GM21717 (cell line): ENCODE results near the gene EFCAB6.

Experiments
- ATAC-seq: cut with Tn5 transposase; IDR thresholded peaks from one replicate; pipeline ENCODE4 v1.9.1; 2021; ENCODE audit warnings: mild to moderate bottlenecking, moderate library complexity; ENCODE audit not compliant: unreplicated experiment

The EFCAB6 gene

DNA sequence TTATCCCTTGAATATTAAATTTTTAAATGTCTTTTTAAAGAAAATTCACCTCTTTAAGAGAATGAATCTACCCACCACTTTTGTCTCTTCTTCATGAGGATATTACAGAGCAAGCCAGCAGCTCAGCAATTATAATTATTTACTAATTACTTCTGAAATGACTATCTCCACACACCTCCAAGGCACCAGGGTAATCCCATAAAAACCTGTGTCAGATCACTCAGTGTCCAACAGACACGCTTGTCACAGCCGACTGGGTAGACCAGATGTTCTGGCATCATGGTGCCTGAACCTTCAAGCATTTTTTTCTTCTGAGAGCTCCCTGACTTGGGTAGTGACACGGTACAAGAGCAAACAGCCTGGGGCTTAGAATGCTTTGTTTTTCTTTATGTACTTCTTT is 61.4 kb downstream of the EFCAB6 start:
- ATAC-seq = no peak

DNA sequence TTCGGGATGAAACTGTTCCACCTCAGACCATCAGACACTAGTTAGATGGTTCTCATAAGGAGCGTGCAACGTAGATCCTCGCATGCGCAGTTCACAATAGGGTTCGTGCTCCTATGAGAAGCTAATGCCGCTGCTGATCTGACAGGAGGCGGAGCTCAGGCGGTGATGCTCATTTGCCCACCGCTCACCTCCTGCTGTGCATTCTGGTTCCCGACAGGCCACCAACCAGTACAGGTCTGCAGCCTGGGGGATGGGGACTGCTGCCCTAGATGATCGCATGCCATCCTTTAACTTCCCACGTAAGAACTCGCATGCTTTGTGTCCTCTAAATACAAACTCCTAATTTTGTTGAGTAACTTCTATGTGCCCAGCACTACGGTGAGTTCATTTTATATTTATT is 62.6 kb downstream of the EFCAB6 start:
- ATAC-seq = no peak

DNA sequence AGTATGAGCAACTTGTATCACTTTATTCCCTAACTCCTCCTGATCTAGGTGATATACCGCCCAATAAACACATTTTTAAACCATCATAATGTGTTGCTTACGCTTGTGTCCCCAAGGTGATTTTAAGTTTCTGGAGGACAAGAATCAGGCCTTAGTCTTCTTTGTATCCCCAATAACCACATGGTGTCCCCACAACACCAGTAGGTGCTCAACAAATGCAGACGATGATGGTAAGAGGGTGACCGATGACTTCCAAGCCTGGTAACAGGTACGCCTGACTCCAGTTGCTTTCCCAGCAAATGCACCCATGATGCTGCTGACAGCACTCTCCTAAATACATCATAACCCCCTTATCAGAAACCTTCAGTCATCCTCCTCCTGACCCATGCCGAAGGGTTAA is 64.2 kb downstream of the EFCAB6 start:
- no peak for ATAC-seq

DNA sequence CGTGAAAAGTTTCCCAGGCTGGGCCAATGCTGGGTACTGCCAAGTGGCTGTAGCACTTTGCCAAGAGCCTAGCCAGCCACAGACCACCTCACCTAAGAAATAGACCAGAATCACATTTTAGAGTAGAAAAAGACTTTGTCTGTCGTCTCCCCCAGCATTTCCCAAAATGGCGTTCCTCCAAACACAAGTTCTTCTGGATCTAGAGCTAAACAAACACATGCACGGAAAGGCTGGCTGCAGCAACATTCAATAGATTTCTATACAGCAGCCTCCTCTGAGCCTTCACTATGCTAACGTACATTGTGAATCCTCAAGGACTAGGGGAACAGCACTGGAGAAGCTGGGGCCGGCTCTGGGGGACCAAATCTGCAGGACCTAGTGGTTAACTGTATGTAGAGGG is 65.0 kb downstream of the EFCAB6 start:
- no peak for ATAC-seq

DNA sequence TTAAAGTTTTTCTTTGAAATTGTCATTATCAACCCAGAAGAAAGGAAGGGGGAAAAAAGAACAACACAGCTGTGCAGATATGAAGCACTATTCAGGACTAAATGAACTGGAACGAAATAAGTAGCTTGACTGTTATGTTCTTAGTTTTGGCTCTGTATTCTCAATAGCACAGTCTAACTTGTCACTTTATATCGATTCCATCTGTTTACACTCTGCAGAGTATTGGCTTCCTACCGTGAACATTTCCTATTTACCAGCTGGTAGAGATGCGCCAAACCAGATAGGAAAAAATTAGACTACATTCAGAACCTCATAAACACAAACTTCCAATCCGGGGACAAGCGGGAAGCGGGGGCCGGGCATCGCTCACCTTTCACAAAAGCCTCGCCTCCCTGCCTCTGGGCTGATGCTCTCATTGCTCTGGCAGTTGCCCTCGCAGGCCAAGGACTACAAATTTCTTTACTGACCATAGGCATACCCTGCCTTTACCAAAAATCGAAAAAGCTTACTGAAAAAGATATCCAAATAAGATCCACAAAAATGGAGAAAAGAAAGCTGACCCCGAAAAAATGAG is 66.2 kb downstream of the EFCAB6 start:
- no peak for ATAC-seq

DNA sequence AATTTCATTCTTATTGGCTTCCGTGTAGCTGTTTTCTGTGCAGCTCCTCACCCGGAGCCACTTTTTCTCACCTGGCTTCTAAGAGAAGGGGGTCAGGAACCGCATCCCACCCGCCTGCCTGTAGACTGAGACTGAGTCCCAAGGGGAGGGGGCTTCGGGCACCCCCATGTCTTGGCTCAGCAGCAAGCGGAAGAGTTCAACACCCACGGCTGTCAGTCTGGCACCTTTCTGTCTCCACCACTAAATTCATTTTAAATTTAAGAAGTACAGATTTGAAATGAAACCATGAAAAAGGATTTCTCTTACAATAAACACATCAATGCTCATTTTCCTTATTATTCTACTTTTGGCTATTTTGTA is 66.7 kb downstream of the EFCAB6 start:
- no peak for ATAC-seq

DNA sequence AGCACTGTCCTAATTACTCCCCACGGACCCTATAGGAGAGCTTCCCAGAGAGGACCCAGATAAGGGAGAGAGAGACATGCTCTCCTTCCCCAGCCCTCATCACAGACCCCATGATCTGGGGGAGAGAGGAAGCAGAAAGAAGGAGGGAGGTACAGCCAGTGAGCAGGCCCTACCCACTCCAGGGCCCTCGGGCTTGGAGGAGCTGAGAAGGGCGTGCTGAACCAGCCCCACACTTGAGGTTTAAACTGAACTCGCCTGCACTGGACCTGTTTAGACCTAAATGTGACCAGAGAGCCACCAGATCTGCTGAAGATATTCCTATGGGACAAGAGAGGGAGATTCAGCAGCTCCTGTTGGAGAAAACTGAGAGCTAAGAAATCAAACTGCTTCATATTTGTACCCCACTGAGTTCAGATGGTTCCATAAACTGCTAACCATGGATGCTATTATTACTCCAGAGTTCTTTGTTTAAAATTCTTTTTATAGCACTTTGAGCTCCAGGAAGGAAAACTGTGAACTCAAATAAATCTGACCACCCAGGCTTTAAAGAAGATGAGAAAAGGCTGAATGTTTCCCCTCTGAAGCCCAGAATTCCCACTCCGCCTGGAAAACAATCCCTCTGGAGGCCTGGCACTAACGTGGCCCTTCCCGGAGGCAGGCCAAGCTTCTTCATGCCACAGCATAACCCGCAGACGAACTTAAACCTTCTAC is 67.2 kb downstream of the EFCAB6 start:
- no peak for ATAC-seq

DNA sequence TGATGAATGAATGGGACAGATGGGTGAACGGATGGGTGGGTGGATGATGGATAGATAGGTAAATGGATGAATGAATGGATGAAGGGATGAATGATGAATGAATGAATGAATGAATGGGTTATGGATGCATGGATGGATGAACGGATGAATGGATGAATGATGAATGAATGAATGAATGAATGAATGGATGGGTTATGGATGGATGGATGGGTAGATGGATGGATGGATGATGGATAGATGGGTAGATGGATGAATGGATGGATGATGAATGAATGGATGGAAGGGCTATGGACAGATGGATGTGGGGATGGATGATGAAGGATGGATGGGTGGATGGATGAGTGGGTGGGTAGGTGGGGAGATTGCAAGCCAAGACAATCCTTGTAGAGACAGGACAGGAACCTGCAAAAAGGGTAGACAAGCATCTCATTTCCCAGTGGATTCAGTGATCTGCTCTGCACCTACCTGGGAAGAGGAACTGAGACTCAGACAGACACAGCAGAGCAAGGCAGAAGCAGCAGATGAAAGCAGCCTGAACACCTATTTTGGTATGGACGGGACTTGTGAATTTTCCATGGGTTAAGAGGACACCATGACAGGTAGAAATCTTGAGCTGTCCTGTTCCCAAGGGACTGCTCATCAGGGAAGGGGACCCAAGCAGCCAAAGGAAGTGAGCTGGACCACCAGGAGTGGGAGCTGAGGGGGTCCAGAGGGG is 68.0 kb downstream of the EFCAB6 start:
- no peak for ATAC-seq

DNA sequence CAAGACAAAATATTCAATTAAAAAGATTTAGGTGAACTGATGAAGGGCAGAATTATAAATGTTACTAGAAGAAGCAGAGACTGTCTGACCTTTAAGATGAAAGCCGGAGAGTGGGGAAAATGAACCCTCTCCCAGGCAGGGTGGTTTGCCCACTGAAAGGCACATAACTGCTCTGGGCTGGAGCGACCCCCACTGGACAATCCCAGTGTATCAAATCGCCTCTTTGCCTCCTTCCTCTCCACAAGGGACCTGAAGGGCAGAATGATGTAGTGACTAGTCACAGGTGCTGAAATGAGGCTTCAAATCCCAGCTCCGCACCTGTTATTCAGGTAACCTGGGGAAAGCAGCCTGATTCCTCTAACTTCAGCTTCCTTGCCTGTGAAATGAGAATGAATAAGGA is 69.0 kb downstream of the EFCAB6 start:
- no peak for ATAC-seq

DNA sequence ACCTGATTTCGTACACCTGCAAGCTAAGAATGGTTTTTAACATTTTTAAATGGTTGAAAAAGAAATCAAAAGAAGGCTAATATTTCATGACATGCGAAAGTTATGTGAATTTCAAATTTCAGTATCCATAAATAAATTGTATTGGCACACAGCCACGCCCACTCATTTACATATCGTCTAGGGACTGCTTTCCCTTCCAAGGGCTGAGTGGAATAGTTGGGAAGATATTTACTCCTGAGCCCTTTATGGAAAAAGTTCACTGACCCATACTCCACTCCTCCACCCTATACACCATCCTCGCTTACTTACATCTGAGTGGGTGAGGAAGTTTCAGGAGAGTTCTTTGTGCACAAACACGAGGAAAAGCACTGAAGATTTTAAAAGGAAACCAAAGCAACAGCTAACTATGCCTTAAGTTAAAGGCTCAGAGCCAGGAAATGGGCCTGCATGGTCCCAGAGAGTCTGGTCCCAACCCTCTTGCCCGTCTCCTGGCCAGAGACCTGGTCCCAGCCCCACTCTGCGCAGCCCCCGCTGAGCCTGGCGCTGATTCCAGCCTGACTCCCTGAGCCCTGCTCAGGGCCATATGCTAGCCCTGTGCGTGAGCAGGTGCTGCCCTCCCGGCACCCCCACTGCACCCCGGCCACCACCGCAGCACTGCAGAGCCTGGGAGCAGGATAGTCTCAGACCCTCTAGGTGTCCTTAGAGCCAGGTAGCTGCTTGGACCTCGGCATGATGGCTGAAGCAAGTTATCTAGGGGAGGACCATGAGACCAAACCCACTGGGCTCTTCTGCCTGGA is 69.8 kb downstream of the EFCAB6 start:
- ATAC-seq = no peak

DNA sequence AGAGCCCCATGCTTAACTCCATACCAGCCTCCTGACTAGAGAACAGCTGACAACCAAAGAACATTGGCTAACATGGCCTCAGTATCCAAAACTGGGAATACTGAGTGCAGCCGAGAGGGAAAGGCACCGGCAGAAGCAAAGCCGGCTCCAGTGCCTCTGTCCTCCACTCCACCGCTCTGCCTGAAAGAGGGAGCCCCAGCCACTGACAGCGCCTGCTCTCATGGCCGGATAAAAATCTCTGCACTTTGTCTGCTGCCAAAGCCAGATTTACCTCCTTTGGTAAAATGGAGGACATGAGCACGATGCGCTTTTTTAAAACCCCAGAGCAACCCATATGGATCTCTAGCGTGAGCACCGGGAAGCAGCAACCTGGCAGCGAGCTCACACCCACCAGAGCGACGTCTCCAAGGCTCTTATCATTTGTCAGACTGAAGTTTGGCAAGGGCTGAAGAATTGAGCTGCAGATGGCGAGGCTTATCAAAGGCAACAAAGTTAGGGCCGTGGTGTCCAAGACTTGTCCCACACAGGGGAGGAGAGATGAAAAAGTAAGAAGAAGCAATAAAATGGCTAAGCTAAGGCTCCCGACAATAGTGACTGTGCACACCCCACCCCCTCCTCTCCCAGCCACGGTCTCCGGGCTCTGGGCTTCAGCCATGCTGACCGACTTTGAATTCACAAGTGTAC is 71.4 kb downstream of the EFCAB6 start:
- no peak for ATAC-seq

DNA sequence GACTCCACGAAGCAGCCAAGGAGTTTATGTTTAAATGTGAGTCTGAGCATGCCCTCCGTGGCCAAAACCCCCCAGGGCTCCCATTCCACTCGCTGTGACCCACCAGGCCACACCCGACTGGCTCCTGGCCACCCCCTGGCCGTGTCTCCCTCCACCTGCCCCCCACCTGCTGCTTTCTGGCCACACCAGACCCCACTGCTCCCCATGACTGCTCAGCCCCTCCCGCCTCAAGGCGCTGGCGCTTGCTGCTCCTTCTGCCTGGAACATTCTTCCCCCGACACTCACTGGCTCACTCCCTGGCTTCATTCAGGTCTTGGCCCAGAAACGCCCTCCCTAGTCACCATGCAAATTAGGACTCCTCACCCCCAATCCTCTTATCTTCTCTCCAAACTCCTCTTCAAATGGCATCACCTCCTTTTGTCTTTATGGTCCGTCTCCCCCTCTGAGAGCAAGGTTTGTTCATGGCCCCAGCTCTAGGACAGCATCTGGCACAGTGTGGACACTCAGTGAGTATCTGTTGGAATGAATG is 72.2 kb downstream of the EFCAB6 start:
- ATAC-seq = no peak

DNA sequence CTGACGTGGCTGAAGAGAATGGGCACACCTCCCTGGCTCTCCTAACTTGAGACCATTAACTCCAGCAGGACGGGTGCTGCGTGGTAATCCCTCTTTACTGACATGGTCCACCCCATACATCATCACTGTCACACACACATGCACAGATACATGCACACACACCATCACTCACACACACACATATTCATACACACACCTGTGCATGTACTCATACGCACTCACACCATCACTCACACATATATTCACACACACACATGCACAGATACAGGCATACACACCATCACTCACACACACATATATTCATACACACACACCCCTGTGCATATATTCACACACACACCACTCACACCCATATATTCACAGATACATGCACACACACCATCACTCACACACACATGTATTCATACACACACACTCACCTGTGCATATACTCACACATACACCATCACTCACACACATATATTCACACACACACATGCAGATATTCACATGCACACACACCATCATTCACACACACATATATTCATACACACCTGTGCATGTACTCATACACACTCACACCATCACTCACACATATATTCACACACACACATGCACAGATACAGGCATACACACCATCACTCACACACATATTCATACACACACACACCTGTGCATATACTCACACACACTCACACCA is 74.8 kb downstream of the EFCAB6 start:
- no peak for ATAC-seq

DNA sequence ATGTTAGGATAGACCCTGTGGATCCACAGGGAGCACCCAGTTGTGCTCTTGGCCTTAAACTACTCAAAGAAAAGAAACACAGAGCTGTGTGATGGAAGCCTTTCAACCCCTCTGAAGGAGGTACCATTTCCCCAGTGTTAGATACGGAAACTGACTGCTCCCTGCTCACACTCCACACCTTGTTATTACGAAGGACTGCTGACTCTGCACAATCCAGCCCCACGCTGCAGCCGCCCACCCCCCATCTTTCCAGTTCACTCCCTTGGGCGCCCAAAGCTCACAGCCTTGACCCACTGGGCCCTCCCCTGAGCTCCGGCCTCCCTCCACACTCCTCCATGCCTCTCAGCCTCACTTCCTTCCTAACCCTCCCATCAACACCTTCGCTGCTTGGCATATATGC is 75.5 kb downstream of the EFCAB6 start:
- no peak for ATAC-seq

DNA sequence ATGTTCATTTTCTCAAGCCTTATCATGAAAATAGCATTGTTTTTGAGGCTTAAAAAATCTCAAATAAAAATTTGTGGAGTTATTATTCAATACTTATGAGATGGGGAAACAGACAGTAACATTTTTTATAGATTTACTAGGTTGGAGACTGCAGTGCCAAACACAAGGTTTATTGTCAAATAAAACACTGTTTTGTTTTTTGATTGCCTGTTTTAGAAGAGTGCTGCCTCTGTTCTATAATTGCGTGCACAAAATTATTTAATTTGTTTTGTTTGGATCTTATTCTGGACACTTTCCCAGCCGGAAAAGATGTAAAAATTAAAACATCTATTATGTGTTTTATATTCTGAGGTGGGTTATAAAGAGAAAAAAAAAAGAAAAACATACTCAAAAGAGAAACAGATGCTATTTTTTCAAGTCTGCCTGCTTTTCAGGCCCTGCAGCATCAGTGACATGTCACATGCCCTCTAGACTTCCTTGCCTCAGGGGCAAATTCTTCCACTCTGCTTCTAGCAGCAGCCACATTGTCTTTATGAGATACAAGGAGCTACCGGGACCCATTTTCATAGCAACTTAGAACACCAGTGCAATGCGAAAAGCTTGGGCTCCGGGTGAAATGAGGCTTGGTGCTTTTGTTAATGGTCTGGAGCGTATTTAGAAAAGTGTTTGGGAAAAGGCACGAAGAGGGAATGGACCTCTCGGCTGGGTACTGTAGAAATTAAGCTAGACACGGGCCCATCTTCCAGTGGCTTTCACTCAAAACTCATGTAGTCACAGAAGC is 77.5 kb downstream of the EFCAB6 start:
- no peak for ATAC-seq

DNA sequence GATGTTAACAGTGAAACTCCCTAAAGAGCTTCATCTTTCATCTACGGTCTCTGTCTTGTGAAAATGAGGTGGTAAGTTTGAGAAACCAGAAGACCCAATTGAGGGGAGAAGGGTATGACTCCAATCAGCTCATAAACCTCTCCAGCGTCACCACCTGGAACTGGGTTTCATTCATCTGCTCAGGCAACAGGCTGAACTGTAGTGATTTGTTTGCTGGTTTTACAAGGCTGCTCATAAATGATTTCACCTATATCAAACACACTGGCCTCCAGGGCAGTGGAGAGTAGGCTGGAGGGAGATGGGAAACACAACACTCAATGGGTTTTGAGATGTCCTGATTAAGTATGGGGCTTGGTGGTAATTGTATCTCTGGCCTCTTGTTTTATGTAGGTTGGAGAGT is 79.0 kb downstream of the EFCAB6 start:
- ATAC-seq = no peak

DNA sequence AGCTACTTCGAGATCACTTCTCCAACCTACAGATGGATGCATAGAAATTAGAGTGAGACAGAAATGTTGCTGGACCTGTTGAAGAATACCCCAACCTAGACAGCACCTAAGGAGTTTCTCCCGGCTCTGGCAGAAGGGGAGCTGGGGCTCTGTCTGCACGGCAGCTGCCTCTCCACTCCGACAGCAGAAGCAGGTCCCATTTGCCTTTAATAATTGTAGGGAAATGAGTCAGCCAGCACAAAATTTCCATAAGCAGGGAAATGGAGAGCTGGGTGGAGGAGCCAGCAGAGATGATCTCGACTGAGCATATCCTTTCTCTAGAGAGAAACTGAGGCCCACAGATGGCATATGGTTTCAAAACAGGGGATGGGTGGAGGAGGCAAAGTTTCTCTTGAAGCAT is 80.1 kb downstream of the EFCAB6 start:
- ATAC-seq = no peak

DNA sequence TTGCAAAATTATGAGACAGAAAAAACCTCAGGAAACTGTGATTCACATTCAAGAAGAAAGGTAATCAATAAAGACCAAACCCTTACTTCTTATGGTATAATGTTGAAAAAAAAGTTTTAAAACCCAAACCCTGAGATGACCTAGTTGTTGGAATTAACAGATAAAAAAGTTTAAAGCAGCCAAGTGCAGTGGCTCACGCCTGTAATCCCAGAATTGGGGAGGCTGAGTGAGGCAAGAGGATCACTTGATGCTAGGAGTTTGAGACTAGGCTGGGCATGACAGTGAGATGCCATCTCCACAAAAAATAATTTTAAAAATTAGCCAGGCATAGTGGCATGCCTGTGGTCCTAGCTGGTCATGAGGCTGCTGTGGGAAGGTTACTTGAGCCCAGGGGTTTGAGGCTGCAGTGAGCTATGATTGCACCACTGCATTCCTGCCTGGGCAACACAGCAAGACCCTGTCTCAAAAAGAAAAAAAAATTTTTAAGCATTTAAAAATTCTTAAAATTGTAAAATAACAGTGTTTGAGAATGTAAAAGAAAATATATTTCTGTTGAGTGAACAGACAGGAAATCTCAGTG is 85.1 kb downstream of the EFCAB6 start:
- ATAC-seq = no peak

DNA sequence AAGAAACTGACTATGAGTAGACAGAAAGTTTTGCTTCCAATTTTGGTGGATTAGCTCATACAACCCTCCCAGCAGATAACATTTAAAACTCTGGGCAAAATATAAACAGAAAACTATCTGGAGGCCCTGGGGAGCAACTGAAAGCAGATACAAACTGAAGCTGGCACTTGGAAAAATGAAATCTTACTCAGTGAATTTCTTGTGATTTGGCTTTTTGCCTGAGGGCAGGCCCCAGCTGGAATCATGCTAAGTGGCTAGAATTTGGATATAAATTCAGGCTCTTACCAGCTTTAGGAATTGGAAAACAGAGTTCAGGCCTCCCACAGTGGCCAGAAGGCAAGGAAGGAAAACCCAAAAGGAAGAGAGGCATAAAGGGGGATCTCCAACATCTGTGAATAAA is 85.8 kb downstream of the EFCAB6 start:
- ATAC-seq = no peak
